ENCODE data around the gene NAGLU. TPM values are rescaled to one million over a fixed set of nuclear protein-coding genes. Genes with fewer than 3 reads are reported as not detected.

The NAGLU gene
- polyA plus RNA-seq, 1 donor (not counting 4 experiments of a cell fraction or from before 2014, with no cell fraction given): 6.9 TPM

DNA sequence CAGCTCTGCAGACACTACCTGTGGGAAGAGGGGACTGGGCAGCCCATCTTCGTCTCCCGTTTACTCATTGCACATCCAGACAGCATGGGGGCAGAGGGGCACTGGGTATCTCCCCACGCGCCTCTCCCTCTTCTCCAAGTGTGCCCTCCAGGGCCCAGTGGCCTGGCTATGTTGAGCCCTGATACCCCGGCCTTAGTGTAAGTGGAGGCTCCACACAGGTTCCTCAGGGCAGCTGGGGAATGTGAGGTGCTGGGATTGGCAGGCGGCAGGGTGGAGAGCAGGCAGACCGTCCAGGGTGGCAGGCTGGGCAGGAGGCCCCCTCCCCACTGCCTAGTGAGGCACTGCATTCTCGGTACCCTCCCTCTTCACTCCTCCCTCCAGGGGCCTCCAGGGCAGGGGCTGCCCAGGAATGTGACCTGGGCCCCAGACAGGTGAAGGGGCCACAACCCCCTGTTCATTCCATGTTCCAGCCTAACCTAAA lies 13.2 kb upstream of the NAGLU start:
- H3K79me2 ChIP-seq (ENCODE audit: control insufficient read depth, insufficient read depth, low read length): no peaks in the 10 kb centered on the region
- H3K4me1 ChIP-seq (ENCODE audit: control insufficient read depth, extremely low read depth, insufficient read depth, low read length): peaks cover 52% of the 10 kb centered on the region
- no peak for DNase-seq (ENCODE audit: low read depth, low spot score)

DNA sequence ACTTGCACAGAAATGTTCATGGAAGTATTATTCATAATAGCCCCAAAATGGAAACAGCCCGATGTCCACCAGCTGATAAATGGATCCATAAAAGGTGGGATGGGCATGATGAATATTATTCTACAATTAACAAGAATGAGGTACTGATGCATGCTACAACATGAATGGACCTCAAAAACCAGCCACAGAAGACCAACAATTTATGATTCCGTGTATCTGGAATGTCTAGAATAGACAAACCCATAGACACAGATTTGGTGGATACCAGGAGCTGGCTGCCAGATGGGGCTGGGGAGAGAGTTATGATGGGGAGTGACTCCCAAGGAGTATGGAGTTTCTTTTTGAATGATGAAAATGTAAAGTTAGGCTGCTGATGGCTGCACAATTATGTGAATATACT lies 10.8 kb upstream of the NAGLU start:
- dilution Hi-C loops (cut with MboI; ENCODE audit: extremely low pct_ligation_motif_present, low sequenced_read_pairs): no loop called here
- H3K9me3 ChIP-seq (ENCODE audit: control insufficient read depth, low read depth, low read length): no peaks in the 10 kb centered on the region
- H3K4me3 ChIP-seq (ENCODE audit: control insufficient read depth in 2 of 3, extremely low read depth in 1 of 3, insufficient read depth in 2 of 3, low read depth in 1 of 3, low read length in 3 of 3): no peak overlapping the region
- peaks cover 0 to 3% of the 10 kb centered on the region in 2 experiments for H3K36me3 ChIP-seq (ENCODE audit: control insufficient read depth in 2 of 2, extremely low read depth in 1 of 2, insufficient read depth in 2 of 2, low read length in 2 of 2)
- H4K20me1 ChIP-seq (ENCODE audit: control insufficient read depth, extremely low read depth, insufficient read depth, low read length): no peaks in the 10 kb centered on the region
- peak; percentile 48 for FAIRE-seq
- H3K9ac ChIP-seq (ENCODE audit: control insufficient read depth, extremely low read depth, insufficient read depth, low read length): no peak overlapping the region
- H3K27ac ChIP-seq (ENCODE audit: control insufficient read depth, insufficient read depth, low read length): peak overlapping the region; percentile 34
- H2AFZ ChIP-seq (ENCODE audit: control insufficient read depth, low read length): no peak overlapping the region
- no peaks in the 10 kb centered on the region for H3K79me2 ChIP-seq (ENCODE audit: control insufficient read depth, insufficient read depth, low read length)
- DNase-seq (ENCODE audit: low read depth, low spot score): peak; percentile 87
- peak overlapping the region; percentile 46 for H3K4me2 ChIP-seq (ENCODE audit: control insufficient read depth, extremely low read depth, insufficient read depth, low read depth, low read length)
- TF ChIP-seq, protein P1, sequence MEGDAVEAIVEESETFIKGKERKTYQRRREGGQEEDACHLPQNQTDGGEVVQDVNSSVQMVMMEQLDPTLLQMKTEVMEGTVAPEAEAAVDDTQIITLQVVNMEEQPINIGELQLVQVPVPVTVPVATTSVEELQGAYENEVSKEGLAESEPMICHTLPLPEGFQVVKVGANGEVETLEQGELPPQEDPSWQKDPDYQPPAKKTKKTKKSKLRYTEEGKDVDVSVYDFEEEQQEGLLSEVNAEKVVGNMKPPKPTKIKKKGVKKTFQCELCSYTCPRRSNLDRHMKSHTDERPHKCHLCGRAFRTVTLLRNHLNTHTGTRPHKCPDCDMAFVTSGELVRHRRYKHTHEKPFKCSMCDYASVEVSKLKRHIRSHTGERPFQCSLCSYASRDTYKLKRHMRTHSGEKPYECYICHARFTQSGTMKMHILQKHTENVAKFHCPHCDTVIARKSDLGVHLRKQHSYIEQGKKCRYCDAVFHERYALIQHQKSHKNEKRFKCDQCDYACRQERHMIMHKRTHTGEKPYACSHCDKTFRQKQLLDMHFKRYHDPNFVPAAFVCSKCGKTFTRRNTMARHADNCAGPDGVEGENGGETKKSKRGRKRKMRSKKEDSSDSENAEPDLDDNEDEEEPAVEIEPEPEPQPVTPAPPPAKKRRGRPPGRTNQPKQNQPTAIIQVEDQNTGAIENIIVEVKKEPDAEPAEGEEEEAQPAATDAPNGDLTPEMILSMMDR (optimal IDR thresholded peaks at IDR 0.05 in 1 of 3, IDR thresholded peaks at IDR 0.05 in 1 of 3, conservative IDR thresholded peaks at IDR 0.05 in 1 of 3; ENCODE audit: extremely low read depth in 1 of 3, insufficient read depth in 2 of 3, low read length in 3 of 3): no peak
- TF ChIP-seq EZH2 (IDR thresholded peaks at IDR 0.05; ENCODE audit: low read length): no peak
- H3K27me3 ChIP-seq (ENCODE audit: control insufficient read depth, extremely low read depth, insufficient read depth, low read length): no peaks in the 10 kb centered on the region
- peaks cover 34% of the 10 kb centered on the region for H3K4me1 ChIP-seq (ENCODE audit: control insufficient read depth, extremely low read depth, insufficient read depth, low read length)
- H3K9me1 ChIP-seq (ENCODE audit: control insufficient read depth, extremely low read depth, insufficient read depth, low read length): no peaks in the 10 kb centered on the region

More for the DNA sequence above, 13.2 kb upstream of the NAGLU start:
- dilution Hi-C loops (cut with MboI; ENCODE audit: extremely low pct_ligation_motif_present, low sequenced_read_pairs): loop anchor here (25.0 kb wide), 1 partner anchor 211 kb away; no protein-coding TSS in a partner anchor
- Histone ChIP-seq H3K4me2 (ENCODE audit: control insufficient read depth, extremely low read depth, insufficient read depth, low read depth, low read length) (no peak overlapping the region), H3K27me3 (ENCODE audit: control insufficient read depth, extremely low read depth, insufficient read depth, low read length) (no peaks in the 10 kb centered on the region), H3K9ac (ENCODE audit: control insufficient read depth, extremely low read depth, insufficient read depth, low read length) (no peak overlapping the region), H3K36me3 (ENCODE audit: control insufficient read depth in 2 of 2, extremely low read depth in 1 of 2, insufficient read depth in 2 of 2, low read length in 2 of 2) (peaks cover 0 to 3% of the 10 kb centered on the region in 2 experiments), H3K27ac (ENCODE audit: control insufficient read depth, insufficient read depth, low read length) (no peak overlapping the region), H2AFZ (ENCODE audit: control insufficient read depth, low read length) (no peak overlapping the region), H3K4me3 (ENCODE audit: control insufficient read depth in 2 of 3, extremely low read depth in 1 of 3, insufficient read depth in 2 of 3, low read depth in 1 of 3, low read length in 3 of 3) (no peak overlapping the region), H4K20me1 (ENCODE audit: control insufficient read depth, extremely low read depth, insufficient read depth, low read length) (no peaks in the 10 kb centered on the region), H3K9me3 (ENCODE audit: control insufficient read depth, low read depth, low read length) (no peaks in the 10 kb centered on the region), H3K9me1 (ENCODE audit: control insufficient read depth, extremely low read depth, insufficient read depth, low read length) (no peaks in the 10 kb centered on the region)
- no peak for FAIRE-seq
- TF ChIP-seq EZH2 (IDR thresholded peaks at IDR 0.05; ENCODE audit: low read length): no peak
- TF ChIP-seq, protein P1 (optimal IDR thresholded peaks at IDR 0.05 in 1 of 3, IDR thresholded peaks at IDR 0.05 in 1 of 3, conservative IDR thresholded peaks at IDR 0.05 in 1 of 3; ENCODE audit: extremely low read depth in 1 of 3, insufficient read depth in 2 of 3, low read length in 3 of 3): no peak

All from keratinocyte (primary cell).